Measurements from ENCODE around the gene RNASEH2B.

The RNASEH2B gene

GRCh38 chr13:51005566-51005965 lies 96.0 kb downstream of the RNASEH2B start:
- TF ChIP-seq POLR2A (IDR thresholded peaks at IDR 0.05; ENCODE audit: extremely low read depth, insufficient read length) (no peak), MYC (IDR thresholded peaks at IDR 0.05; ENCODE audit: low read depth, low read length) (no peak)
- H3K4me3 ChIP-seq (ENCODE audit: low read depth, low read length): no peak overlapping the region
- no peak for DNase-seq (ENCODE audit: low read depth)

Data from NB4 (cell line).